NCI-H748 treated with DMSO at 0.1 percent for 48 hours (cell line): Measurements from ENCODE around the gene ANKMY2.
A peak's percentile ranks its signal among the peaks of the same experiment; 100 is the strongest.
"Not testable (repeated sequence)": the region's sequence is repeated elsewhere in the genome, so short reads cannot be mapped to it uniquely, and the experiment has no call there.

Source experiments
- DNase-seq: peaks from one replicate; lab custom pipeline; 2025; lab: John Stamatoyannopoulos, UW

The ANKMY2 gene

GRCh38 chr7:16645593-16646471, at the start of gene ANKMY2, which contains the start of gene BZW2:
Gene ANKMY2 (minus strand): TSS chr7:16645754. CDS start chr7:16645573, 181 bp downstream.
Gene BZW2 (plus strand): TSS chr7:16646181. CDS start chr7:16665444, 19,263 bp downstream.
- DNase-seq, result peak; percentile 84

- no peak for DNase-seq
These were observed 49.3 kb upstream of the ANKMY2 start for GRCh38 chr7:16694806-16695205.

- no peak for DNase-seq
These were observed 48.2 kb upstream of the ANKMY2 start for GRCh38 chr7:16693601-16694318.

GRCh38 chr7:16691241-16691640, 45.7 kb upstream of the ANKMY2 start:
- DNase-seq, result no peak

GRCh38 chr7:16688249-16688648, 42.7 kb upstream of the ANKMY2 start:
- no peak for DNase-seq

GRCh38 chr7:16685535-16685934, 40.0 kb upstream of the ANKMY2 start:
- no peak for DNase-seq

- DNase-seq, result no peak
These were observed 39.4 kb upstream of the ANKMY2 start for GRCh38 chr7:16684935-16685334.

- DNase-seq, result not testable (repeated sequence)
These were observed 33.4 kb upstream of the ANKMY2 start for GRCh38 chr7:16678645-16679566.

- no peak for DNase-seq
These were observed 32.5 kb upstream of the ANKMY2 start for GRCh38 chr7:16677978-16678494.

GRCh38 chr7:16675277-16675676, 29.7 kb upstream of the ANKMY2 start:
- DNase-seq, result no peak

GRCh38 chr7:16671811-16672210, 26.3 kb upstream of the ANKMY2 start:
- no peak for DNase-seq

GRCh38 chr7:16670731-16671344, 25.3 kb upstream of the ANKMY2 start:
- DNase-seq, result no peak

GRCh38 chr7:16670021-16670420, 24.5 kb upstream of the ANKMY2 start:
- DNase-seq, result no peak

GRCh38 chr7:16669581-16669980, 24.0 kb upstream of the ANKMY2 start:
- no peak for DNase-seq

GRCh38 chr7:16668978-16669377, 23.4 kb upstream of the ANKMY2 start:
- DNase-seq, result no peak

- no peak for DNase-seq
These were observed 22.7 kb upstream of the ANKMY2 start for GRCh38 chr7:16668049-16668858.

- DNase-seq, result no peak
These were observed 21.8 kb upstream of the ANKMY2 start for GRCh38 chr7:16667355-16667754.

- DNase-seq, result no peak
These were observed 16.4 kb upstream of the ANKMY2 start for GRCh38 chr7:16661924-16662323.

GRCh38 chr7:16660702-16661464, 15.3 kb upstream of the ANKMY2 start:
- DNase-seq, result no peak
